GDM1 (cell line): ENCODE data around the gene GOSR1.
"Not testable (repeated sequence)": the region's sequence is repeated elsewhere in the genome, so short reads cannot be mapped to it uniquely, and the experiment has no call there.

Source experiments
- DNase-seq: peaks from one replicate; lab custom pipeline; 2025; lab: John Stamatoyannopoulos, UW

GOSR1 gene

GRCh38 chr17:30545024-30545423 is 67.8 kb downstream of the GOSR1 start:
- no peak for DNase-seq

- DNase-seq, result no peak
These were observed 70.8 kb downstream of the GOSR1 start for GRCh38 chr17:30547778-30548573.

DNA sequence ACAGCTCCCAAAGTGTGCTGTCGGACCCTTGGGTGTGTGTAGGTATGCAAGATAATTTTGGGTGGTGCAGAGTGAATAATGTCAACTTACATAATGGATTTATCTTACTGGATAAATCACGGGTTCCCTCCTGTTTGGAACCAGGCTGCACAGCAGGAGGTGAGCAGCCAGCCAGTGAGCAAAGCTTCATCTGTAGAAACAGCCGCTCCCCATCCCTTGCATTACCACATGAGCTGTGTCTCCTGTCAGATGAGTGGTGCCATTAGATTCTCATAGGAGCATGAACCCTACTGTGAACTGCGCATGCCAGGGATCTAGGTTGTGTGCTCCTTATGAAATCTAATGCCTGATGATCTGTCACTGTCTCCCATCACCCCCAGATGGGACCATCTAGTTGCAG is 72.0 kb downstream of the GOSR1 start:
- DNase-seq, result not testable (repeated sequence)

GRCh38 chr17:30549864-30550511 is 72.8 kb downstream of the GOSR1 start:
- DNase-seq, result no peak

GRCh38 chr17:30550512-30551273 is 73.5 kb downstream of the GOSR1 start:
- DNase-seq, result no peak

DNA sequence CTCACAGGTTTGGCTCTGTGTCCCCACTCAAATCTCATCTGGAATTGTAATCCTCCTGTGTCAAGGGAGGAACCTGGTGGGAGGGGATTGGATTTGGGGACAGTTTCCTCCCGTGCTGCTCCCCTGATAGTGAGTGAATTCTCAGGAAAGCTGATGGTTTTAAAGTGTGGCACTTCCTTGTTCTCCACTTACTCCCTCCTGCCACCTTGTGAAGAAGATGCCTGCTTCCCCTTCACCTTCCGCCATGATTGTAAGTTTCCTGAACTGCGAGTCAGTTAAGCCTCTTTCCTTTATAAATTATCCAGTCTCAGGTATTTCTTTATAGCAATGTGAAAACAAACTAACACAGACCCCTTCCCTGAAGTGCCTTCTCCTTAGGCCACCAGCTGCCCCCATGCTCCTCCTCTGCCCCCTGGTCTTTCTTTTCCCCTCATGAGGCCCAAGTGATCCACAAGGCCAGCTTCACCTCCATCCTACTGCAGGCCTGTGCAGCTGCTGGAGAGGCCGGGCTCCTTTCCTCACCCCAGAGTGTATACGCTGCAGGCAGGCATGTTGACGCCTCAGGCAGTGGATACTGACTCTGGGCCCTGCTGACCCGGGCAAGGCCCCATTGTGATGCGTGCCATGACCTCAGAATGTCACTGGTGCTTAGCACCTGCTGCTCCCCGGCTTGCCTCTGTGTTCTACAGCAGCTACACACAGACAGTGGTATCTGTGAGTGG is 74.2 kb downstream of the GOSR1 start:
- not testable (repeated sequence) for DNase-seq

DNA sequence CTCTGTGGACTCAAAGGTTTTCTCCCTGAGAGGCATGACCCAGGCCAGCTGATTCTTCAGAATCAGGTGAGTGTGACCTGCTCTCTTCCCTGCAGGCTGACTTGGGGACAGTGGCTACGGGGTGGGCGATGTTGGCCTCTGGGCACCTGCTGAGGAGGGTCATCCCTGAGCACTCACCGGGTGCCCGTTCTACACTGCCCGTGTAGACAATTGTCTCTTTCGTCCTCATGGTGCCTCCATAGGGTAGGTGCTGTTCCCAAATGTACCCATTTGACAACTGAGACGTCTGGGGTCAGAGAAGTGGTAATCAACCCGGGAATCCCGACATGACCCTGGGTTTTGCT is 74.8 kb downstream of the GOSR1 start:
- DNase-seq, result no peak

DNA sequence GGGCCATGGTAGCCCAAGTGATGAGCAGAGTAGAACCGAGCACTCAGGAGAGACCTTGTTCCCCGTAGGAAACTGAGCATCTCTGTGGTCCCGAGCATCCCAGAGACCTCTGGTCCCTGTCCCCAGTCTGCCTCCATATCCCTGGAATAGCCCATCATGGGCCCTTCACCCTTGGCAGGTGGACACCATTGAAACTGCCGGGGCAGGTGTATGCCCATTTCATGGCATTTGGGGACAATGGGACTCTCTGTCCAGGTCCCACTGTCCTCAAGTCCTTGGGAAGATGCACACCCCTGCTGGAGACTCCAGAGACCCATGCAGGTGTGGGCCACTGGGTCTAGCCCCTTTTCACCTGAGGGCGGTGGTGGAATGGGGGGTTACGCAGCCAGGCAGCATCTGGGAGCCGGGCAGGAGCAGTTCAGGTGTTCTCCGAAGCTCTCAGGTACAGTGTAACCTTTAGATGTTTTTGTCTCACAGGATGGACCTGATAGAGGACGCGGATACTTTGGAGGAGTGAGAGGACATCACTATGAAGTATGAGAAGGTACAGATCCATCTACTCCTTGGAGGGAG is 75.9 kb downstream of the GOSR1 start:
- no peak for DNase-seq

DNA sequence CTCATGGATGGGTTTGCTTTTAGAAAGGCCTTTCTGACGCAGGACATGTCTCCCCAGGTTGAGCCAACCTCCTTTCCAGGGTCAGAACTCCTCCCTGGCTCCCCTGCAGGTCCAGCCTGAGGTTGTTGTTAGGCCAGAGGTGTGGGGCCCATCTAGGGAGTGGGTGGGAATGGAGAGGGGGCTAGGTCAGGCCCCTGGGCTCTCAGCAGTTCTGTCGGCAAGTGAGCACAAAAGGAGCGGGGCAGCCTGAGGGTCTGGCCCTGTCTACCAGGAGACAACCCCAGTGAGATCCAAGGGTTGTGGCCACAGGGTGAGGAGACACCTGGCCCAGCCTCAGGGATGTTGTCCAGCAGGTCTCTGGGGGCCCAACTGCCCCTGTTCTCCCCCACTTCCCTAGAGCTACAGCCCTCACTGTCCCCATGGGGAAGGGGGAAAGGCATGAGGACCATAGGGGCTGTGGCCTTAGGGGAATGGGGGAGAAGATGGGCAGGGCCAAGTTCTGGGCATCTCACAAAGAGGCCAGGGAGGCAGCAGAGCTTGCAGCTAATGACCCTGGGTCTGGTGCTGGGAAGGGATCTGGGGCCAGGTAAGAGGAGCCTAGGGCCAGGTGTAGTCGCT is 76.7 kb downstream of the GOSR1 start:
- not testable (repeated sequence) for DNase-seq

DNA sequence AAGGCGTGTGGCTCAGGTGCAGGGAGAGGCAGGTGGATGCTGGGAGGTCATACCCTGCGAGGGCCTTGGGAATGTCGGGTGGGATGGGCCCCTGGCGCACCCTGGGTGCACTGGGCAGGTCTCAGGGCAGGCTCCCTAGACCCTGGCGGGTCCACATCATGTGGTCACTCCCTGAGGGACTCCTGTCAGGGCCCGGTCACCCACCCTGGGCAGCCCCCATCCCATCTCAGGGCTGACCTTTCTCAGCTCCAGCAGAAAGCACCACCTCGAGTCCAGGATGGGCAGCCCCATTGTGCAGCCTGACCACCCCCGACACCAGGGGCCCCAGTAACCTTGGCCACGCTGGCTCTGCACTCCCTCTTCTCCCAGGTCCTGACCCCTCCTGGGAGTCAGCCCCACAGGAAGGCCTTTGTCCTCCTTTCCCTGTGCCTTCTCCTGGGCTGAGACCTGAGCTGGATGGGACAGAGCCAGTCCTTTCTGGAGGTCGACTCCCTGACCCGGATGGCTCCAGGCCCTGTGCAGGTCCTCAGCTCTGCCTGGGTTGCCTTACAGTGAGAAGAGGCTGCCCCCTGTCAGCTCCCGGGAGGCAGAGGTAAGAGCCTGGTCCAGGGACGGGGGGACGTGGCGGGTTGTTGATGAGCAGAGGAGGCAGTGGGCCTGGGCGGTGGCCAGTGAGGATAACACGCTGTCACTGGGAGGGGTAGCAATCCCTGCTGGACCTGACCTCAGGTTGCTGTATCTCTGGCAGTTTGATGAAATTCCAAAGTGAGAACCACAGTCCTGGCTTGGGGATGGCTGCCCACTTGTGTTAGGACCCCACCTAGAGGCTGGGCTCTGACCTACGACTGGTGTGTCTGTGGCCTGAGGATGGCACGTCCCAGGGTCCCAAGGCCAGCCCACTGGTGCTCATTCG is 77.9 kb downstream of the GOSR1 start:
- DNase-seq, result peak; percentile 49

- DNase-seq, result no peak
These were observed 78.7 kb downstream of the GOSR1 start for GRCh38 chr17:30555942-30556341.

DNA sequence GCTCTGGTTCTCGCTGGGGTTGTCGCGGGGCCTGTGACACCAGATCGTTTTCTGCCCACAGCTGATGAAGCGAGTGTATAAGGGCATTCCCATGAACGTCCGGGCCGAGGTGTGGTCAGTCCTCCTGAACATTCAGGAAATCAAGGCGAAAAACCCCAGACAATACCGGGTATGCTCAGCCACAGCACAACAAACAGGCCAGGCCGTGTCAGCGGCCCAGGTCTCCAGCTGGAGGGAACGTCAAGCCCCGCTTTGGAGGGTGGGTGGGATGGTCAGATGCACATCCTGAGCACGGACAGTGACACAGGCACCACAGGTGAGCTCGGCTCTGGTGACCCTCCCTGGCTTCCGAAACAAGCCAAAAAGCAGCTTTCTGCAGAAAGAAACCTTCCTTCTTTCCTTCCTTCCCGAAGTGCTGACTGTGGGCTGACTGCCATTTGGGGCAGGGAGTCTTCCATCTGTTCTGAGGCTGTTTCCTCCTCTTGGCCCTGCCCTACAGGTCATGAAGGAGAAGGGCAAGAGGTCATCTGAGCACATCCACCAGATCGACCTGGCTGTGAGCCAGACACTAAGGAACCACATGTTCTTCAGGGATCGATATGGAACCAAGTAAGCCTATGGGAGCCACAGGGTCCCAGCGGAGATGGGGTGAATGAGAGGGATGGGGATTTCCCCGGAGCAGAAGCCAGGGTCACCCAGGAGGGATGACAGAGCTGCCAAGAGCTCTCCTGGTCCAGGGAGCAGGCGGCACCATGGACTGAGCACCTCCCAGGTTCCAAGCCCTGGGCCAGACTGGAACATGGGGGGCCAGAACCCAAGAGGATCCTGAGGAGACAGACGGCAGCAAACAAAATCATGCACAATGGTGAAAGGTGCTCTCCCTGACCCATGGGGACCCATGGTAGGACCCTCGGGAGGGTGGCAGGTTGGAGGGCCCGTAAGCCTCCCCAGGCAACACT is 79.4 kb downstream of the GOSR1 start:
- no peak for DNase-seq

DNA sequence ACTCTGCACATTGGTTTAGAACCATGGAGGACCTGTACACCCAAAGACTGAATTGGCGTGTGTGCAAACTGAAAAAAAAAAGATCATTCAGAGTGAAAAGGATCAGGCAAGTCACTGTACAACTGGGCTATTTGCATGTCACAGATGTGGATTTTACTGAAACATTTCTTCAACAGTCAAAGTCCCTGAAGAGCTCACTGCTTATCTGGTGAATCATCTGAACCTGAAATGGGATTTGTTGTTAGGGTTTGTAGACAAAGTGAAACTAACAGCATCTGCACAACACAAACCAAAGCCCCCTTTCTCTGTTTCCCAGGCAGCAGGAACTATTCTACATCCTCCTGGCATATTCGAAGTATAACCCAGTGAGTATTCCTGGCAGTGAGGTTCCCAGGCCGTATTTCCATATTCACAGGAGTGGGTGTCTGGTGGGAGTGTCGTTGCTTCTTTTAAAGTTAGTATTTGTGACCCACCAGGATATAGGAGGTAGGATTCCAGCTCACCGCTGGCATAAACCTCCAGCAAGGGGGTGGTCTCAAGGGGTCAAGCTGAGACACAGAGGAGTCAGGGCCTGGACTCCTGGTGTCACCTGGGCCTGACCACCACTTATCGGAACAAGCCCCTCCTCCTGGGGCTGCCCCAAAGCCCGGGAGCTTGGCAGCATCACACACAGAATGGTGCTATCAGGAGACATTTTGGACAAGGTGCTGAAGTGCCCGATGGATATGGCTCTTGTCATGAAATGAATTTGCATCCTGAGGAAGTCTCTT is 80.9 kb downstream of the GOSR1 start:
- DNase-seq, result no peak

DNA sequence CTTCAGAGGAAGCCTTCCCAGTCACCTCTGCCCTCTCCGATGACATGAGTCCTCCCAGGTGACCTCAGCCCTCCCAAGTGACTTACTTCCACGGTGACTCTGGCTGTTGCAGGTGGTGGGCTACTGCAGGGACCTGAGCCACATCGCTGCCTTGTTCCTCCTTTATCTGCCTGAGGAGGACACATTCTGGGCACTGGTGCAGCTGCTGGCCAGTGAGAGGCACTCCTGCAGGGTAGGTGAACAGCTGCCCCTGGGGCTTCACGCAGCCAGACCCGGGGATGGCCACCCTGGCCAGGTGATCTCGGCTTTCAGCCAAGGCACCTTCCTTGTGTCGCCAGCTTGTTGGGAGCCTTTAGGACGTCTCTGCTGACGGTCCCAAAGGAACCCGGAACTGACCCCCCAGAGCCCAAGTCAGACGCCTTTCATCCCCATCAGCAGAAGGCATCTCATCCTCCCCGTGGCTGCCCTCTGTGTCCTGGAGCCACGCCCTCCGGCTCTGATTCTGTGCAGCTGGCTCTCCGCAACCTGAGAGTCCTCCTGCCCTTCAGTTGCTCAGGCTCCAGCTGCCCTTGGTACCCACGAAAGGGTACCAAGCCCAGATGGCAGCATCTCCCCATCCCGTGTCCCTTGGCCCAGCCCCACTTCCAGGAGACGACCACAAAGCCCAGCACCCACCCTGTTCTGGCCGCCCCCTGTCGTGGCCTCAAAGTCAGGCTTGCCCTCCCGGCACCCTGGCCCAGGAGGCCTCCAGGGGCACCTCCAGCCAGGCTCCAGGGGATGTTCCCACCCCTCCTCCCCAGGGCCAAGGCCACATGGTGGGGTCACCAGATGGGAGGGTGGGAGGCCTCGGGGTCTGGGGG is 81.7 kb downstream of the GOSR1 start:
- no peak for DNase-seq

DNA sequence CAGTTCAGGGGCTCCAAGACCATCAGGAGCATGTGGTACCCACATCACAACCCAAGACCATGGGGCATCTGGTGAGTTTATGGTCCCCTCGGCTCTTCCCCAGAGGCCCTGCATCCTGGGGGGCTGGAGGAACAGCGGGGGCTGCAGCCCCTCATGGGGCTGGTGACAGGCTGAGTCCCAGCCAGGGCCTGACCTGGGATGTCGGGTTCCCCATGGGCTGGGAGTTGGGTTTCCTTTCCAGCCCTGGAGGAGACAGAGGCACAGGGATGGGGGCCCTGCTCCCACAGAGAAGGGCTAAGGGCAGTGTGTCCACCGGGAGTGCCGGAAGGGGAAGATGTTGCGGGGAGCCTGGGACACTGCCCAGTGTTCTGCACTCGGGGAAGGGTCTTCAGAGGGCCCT is 82.4 kb downstream of the GOSR1 start:
- no peak for DNase-seq

DNA sequence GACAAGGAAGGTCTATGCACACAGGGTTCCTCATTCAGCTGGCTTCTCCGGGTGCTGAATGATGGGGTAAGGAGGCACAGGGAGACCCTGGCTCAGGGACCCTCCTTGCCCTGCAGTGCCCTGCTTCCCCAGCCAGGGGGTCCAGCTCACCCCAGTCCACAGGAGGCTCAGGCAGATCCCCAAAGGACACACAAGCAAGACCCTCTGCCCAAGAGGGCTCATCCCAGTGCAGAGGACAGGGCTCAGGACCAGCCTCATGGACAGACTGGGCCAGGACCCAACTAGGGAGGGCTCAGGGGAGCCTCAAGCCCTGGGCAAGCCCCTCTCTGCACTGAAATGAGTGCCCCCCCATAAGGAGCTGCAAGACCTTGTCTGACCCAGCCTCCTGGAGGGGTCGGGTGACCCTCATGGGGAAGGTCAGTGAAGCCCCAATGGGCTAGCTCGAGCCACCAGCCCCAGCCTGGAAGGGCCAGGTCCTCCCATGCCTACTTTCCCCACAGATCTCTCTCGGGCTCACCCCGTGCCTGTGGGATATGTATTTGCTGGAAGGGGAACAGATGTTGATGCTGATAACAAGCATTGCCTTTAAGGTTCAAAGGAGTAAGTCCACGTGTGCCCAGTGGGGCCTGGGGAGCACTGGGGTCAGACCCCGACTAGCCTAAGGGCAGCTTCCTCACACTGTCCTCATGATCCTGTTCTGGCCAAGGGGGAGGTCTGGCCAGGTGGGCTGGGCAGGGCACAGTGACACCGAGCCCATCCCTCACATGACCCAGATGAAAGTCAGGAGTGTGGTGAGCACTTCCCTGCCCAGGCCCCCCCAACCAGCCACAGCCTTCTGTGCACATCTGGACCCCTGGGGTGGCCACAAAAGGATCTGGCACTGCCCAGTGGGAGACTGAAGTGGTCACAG is 83.2 kb downstream of the GOSR1 start:
- not testable (repeated sequence) for DNase-seq
